GM18505 (cell line): Measurements from ENCODE around the gene TRMT10C.
"Not testable (repeated sequence)": the region's sequence is repeated elsewhere in the genome, so short reads cannot be mapped to it uniquely, and the experiment has no call there.

ENCODE experiments used
- ATAC-seq: cut with Tn5 transposase; IDR thresholded peaks from one replicate; pipeline ENCODE4 v1.9.1; 2021; ENCODE audit not compliant: unreplicated experiment
- POLR2A ChIP-seq: IDR thresholded peaks from 4 replicates; pipeline ENCODE4 v1.6.1; 2011; ENCODE audit warnings: borderline replicate concordance; ENCODE audit not compliant: insufficient read depth, insufficient read length; ENCODE audit errors: extremely low read depth

TRMT10C gene

DNA sequence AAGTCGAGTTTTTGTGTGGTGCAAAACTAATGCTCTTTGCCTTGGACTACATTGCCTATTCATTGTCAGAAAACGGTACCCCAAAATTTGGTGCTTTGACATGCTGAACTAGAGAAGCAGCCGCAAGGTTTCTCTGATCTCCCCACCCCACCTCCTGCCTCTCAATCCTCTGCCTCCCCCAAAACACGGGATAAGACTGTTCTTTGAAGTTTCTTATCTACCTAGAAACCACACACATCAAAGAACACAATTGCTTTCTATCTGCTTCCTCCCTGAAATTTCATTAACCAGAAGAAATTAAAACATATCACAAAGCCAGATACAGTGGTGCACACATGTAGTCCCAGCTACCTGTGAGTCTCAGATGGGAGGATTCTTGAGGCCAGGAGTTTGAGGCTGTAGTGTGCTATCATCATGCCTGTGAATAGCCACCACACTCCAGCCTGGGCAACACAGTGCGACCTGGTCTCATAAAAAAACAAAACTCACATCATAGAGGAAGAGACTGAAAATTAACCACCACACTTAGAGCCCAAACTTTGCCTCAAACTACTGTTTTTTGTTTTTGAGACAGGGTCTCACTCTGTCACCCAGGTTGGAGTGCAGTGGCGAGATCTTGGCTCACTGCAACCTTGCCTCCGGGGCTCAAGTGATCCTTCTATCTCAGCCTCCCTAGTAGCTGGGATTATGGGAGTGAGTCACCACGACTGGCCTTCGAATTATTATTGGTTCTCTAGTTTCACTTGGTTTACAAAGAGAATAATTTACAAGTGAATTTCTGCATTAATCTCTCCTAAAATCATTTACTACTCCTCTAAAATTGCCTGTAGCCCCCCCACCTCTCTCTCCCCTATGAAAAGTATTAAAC is 9.6 kb downstream of the TRMT10C start:
- no peak for TF ChIP-seq POLR2A
- ATAC-seq: no peak

GRCh38 chr3:101573449-101574387 is 12.1 kb downstream of the TRMT10C start, which contains the start of gene PCNP:
PCNP (plus strand) TSS chr3:101574180; CDS start chr3:101574216, 36 bp downstream.
- ATAC-seq: peak; percentile 85
- peak; percentile 82 for TF ChIP-seq POLR2A

- ATAC-seq: peak; percentile 37
- no peak for TF ChIP-seq POLR2A
Measured at GRCh38 chr3:101574388-101575112, 12.9 kb downstream of the TRMT10C start.

- TF ChIP-seq POLR2A: no peak
- no peak for ATAC-seq
Measured at GRCh38 chr3:101577286-101577685, 15.6 kb downstream of the TRMT10C start.

GRCh38 chr3:101588616-101589015 is 26.9 kb downstream of the TRMT10C start:
- ATAC-seq: no peak
- no peak for TF ChIP-seq POLR2A

DNA sequence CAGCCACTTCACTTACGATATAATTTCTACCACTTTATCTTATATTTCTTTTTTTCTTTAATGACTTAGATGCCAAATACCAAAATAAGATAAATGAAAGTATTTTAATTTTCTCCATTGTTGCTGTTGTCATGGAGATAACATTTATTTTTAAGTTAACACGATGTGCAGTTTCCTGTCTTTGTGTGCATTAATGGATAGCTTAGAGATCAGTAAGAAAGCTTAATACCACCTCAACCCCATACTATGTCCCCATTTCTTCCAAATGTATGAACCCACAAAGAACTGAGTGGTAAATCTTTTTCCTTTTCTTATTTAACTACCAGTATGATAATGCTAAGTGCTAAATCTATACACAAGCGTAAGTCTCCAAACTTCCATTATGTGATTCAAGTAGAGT is 29.4 kb downstream of the TRMT10C start:
- no peak for ATAC-seq
- TF ChIP-seq POLR2A: no peak

DNA sequence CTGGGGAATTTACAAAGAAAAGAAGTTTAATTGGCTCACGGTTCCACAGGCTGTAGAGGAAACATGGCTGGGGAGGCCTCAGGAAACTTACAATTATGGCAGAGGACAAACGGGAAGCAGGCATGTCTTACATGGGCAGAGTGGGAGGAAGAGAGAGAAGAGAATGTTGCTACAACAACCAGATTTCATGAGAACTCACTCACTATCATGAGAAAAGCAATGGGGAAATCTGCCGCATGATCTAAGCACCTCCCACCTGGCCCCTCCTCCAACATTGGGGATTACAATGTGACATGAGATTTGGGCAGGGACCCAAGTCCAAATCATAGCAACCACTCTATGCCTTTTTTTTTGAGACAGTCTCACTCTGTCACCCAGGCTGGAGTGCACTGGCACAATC is 41.1 kb downstream of the TRMT10C start:
- no peak for ATAC-seq
- no peak for TF ChIP-seq POLR2A

DNA sequence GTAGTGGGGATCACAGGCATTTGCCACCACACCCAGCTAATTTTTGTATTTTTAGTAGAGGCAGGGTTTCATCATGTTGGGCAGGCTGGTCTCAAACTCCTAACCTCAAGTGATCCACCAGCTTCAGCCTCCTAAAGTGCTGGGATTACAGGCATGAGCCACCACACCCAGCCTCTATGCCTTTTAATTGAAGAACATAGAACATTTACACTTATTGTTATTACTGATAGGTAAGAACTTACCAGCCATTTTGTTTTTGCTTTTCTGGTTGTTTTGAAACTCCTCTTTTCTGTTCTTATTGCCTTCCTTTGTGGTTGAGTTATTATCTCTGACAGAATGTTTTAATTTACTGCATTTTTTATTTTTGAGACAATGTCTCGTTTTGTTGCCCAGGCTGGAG is 41.5 kb downstream of the TRMT10C start:
- ATAC-seq: no peak
- TF ChIP-seq POLR2A: no peak

GRCh38 chr3:101605398-101605797 is 43.7 kb downstream of the TRMT10C start:
- ATAC-seq: not testable (repeated sequence)

- ATAC-seq: no peak
- TF ChIP-seq POLR2A: no peak
Measured at GRCh38 chr3:101611023-101611422, 49.4 kb downstream of the TRMT10C start.

GRCh38 chr3:101613014-101613413 is 51.3 kb downstream of the TRMT10C start:
- ATAC-seq: not testable (repeated sequence)

- ATAC-seq: no peak
- TF ChIP-seq POLR2A: no peak
Measured at GRCh38 chr3:101615525-101615924, 53.9 kb downstream of the TRMT10C start.
